ENCODE data around the gene SMIM10.

The SMIM10 gene

GRCh38 chrX:135003876-135004623, 13.3 kb downstream of the SMIM10 start:
- Histone ChIP-seq H3K27ac (no peak overlapping the region), H3K36me3 (ENCODE audit: insufficient read depth) (no peaks in the 10 kb centered on the region), H3K79me2 (ENCODE audit: insufficient read depth, low read depth) (no peaks in the 10 kb centered on the region), H2AFZ (ENCODE audit: low read depth) (peak overlapping the region; percentile 87), H3K4me2 (peak overlapping the region; percentile 51), H3K4me1 (ENCODE audit: low read depth, poor library complexity, severe bottlenecking) (no peaks in the 10 kb centered on the region), H3K27me3 (ENCODE audit: insufficient read depth, low read depth) (no peaks in the 10 kb centered on the region), H3K9ac (no peak overlapping the region; the same call in 1 of the 2 replicates), H3K4me3 (IDR thresholded peaks at IDR 0.05; ENCODE audit: insufficient read depth, low read depth, low read length) (no peak overlapping the region), H4K20me1 (ENCODE audit: insufficient read depth) (no peaks in the 10 kb centered on the region)
- TF ChIP-seq CTCF (conservative IDR thresholded peaks at IDR 0.05; ENCODE audit: low read depth, low read length) = no peak

DNA sequence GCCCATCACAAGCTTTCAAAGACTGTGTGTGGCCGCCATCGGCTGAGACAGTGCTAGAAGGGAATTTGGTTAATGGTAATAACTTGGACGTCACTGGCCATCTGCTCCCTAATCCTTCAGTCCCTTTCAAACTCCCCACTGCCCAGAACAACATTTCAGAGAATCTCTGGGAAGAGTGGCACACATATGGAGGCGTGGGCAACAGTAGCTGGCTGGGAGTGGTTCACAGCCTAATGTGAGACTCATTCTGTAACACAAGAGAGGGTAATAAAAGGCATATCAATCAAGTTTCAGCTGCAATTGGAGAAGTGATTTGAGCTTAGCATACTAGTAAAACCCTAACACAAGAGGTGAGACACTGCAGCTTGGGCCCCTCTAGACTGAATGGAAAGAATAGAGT, 15.4 kb downstream of the SMIM10 start:
- Histone ChIP-seq H3K4me3 (IDR thresholded peaks at IDR 0.05; ENCODE audit: insufficient read depth, low read depth, low read length) (no peak overlapping the region), H3K4me2 (no peak overlapping the region), H3K79me2 (ENCODE audit: insufficient read depth, low read depth) (no peaks in the 10 kb centered on the region), H3K27ac (no peak overlapping the region), H3K9ac (no peak overlapping the region), H3K36me3 (ENCODE audit: insufficient read depth) (no peaks in the 10 kb centered on the region), H4K20me1 (ENCODE audit: insufficient read depth) (no peaks in the 10 kb centered on the region), H3K27me3 (ENCODE audit: insufficient read depth, low read depth) (no peaks in the 10 kb centered on the region), H3K4me1 (ENCODE audit: low read depth, poor library complexity, severe bottlenecking) (no peaks in the 10 kb centered on the region), H2AFZ (ENCODE audit: low read depth) (no peak overlapping the region)
- no peak for TF ChIP-seq CTCF (conservative IDR thresholded peaks at IDR 0.05; ENCODE audit: low read depth, low read length)

GRCh38 chrX:135009057-135009610, 18.3 kb downstream of the SMIM10 start:
- Histone ChIP-seq H3K4me1 (ENCODE audit: low read depth, poor library complexity, severe bottlenecking) (no peaks in the 10 kb centered on the region), H3K79me2 (ENCODE audit: insufficient read depth, low read depth) (no peaks in the 10 kb centered on the region), H3K4me3 (IDR thresholded peaks at IDR 0.05; ENCODE audit: insufficient read depth, low read depth, low read length) (no peak overlapping the region), H3K9ac (no peak overlapping the region), H2AFZ (ENCODE audit: low read depth) (no peak overlapping the region), H3K36me3 (ENCODE audit: insufficient read depth) (no peaks in the 10 kb centered on the region), H4K20me1 (ENCODE audit: insufficient read depth) (no peaks in the 10 kb centered on the region), H3K27me3 (ENCODE audit: insufficient read depth, low read depth) (no peaks in the 10 kb centered on the region), H3K27ac (no peak overlapping the region), H3K4me2 (no peak overlapping the region)
- TF ChIP-seq CTCF (conservative IDR thresholded peaks at IDR 0.05; ENCODE audit: low read depth, low read length) = no peak

- Histone ChIP-seq H3K4me3 (IDR thresholded peaks at IDR 0.05; ENCODE audit: insufficient read depth, low read depth, low read length) (no peak overlapping the region), H3K27ac (no peak overlapping the region), H3K9ac (no peak overlapping the region), H2AFZ (ENCODE audit: low read depth) (no peak overlapping the region), H4K20me1 (ENCODE audit: insufficient read depth) (no peaks in the 10 kb centered on the region), H3K4me2 (no peak overlapping the region), H3K36me3 (ENCODE audit: insufficient read depth) (no peaks in the 10 kb centered on the region), H3K27me3 (ENCODE audit: insufficient read depth, low read depth) (no peaks in the 10 kb centered on the region), H3K79me2 (ENCODE audit: insufficient read depth, low read depth) (no peaks in the 10 kb centered on the region), H3K4me1 (ENCODE audit: low read depth, poor library complexity, severe bottlenecking) (no peaks in the 10 kb centered on the region)
- TF ChIP-seq CTCF (conservative IDR thresholded peaks at IDR 0.05; ENCODE audit: low read depth, low read length) = no peak
Measured at GRCh38 chrX:135009838-135010237, 19.0 kb downstream of the SMIM10 start.

All from KMS-11 (cell line).